NK-92 treated with Interleukin-12 subunit alpha and Interleukin-12 subunit beta, amount 100 ng/mL, for 24 hours (cell line): ENCODE data around the gene RRAGC.
"Not testable (repeated sequence)": the region's sequence is repeated elsewhere in the genome, so short reads cannot be mapped to it uniquely, and the experiment has no call there.

Experiments
- DNase-seq: peaks from one replicate; lab custom pipeline; 2025; lab: John Stamatoyannopoulos, UW

RRAGC gene

GRCh38 chr1:38858833-38859560 lies 575 bp downstream of the RRAGC start:
- no peak for DNase-seq

- DNase-seq, result no peak
These were observed 6.8 kb downstream of the RRAGC start for GRCh38 chr1:38852780-38853179.

GRCh38 chr1:38848071-38848470 lies 11.5 kb downstream of the RRAGC start:
- no peak for DNase-seq

GRCh38 chr1:38846210-38846609 lies 13.4 kb downstream of the RRAGC start:
- DNase-seq, result no peak

- DNase-seq, result not testable (repeated sequence)
These were observed 14.5 kb downstream of the RRAGC start for GRCh38 chr1:38845088-38845487.

GRCh38 chr1:38840281-38840680 lies 19.3 kb downstream of the RRAGC start:
- DNase-seq, result no peak

GRCh38 chr1:38839363-38839762 lies 20.2 kb downstream of the RRAGC start:
- no peak for DNase-seq

- DNase-seq, result not testable (repeated sequence)
These were observed 23.3 kb downstream of the RRAGC start for GRCh38 chr1:38836316-38836715.

- peak; percentile 24 for DNase-seq
These were observed 24.4 kb downstream of the RRAGC start for GRCh38 chr1:38834937-38835827.

- no peak for DNase-seq
These were observed 25.3 kb downstream of the RRAGC start for GRCh38 chr1:38834221-38834782.

GRCh38 chr1:38833146-38833545 lies 26.4 kb downstream of the RRAGC start:
- no peak for DNase-seq

- no peak for DNase-seq
These were observed 27.2 kb downstream of the RRAGC start for GRCh38 chr1:38832370-38832734.

GRCh38 chr1:38831731-38832369 lies 27.7 kb downstream of the RRAGC start:
- no peak for DNase-seq

GRCh38 chr1:38829368-38829767 lies 30.2 kb downstream of the RRAGC start:
- no peak for DNase-seq

GRCh38 chr1:38827318-38827717 lies 32.3 kb downstream of the RRAGC start:
- no peak for DNase-seq

GRCh38 chr1:38826886-38827285 lies 32.7 kb downstream of the RRAGC start:
- DNase-seq, result no peak

- DNase-seq, result no peak
These were observed 33.3 kb downstream of the RRAGC start for GRCh38 chr1:38826262-38826661.

- DNase-seq, result no peak
These were observed 38.7 kb downstream of the RRAGC start for GRCh38 chr1:38820860-38821259.

GRCh38 chr1:38819516-38819915 lies 40.1 kb downstream of the RRAGC start:
- no peak for DNase-seq

GRCh38 chr1:38819040-38819439 lies 40.5 kb downstream of the RRAGC start:
- no peak for DNase-seq

GRCh38 chr1:38818175-38818976 lies 41.2 kb downstream of the RRAGC start:
- no peak for DNase-seq
